C4-2B (cell line): ENCODE results near the gene KIF26B.

Experiments used
- ZFX ChIP-seq: fragments of 450-650 bp; IDR thresholded peaks from 2 replicates; pipeline ENCODE4 v1.6.1; 2017
- TF ChIP-seq, protein P1 (sequence below): fragments of 450-650 bp; conservative IDR thresholded peaks from 2 replicates; pipeline ENCODE4 v1.5.1; 2017; ENCODE audit warnings: mild to moderate bottlenecking

DNA sequence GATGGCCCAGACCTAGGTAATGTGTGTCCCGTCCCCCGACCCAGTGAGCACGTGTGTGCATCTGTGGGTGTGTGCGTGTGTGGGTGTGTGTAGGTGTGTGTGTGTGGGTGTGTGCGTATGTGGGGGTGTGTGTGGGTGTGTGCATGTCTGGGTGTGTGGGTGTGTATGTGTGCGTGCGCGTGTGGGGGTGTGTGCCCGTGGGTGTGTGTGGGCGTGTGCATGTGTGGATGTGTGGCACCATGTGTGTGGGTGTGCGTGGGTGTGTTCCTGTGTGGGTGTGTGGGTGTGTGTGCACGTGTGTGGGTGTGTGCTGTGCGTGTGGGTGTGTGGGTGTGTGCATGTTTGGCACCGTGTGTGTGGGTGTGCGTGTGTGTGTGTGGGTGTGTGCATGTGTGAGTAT lies 309.5 kb downstream of the KIF26B start:
- TF ChIP-seq, protein P1, sequence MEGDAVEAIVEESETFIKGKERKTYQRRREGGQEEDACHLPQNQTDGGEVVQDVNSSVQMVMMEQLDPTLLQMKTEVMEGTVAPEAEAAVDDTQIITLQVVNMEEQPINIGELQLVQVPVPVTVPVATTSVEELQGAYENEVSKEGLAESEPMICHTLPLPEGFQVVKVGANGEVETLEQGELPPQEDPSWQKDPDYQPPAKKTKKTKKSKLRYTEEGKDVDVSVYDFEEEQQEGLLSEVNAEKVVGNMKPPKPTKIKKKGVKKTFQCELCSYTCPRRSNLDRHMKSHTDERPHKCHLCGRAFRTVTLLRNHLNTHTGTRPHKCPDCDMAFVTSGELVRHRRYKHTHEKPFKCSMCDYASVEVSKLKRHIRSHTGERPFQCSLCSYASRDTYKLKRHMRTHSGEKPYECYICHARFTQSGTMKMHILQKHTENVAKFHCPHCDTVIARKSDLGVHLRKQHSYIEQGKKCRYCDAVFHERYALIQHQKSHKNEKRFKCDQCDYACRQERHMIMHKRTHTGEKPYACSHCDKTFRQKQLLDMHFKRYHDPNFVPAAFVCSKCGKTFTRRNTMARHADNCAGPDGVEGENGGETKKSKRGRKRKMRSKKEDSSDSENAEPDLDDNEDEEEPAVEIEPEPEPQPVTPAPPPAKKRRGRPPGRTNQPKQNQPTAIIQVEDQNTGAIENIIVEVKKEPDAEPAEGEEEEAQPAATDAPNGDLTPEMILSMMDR = no peak
- no peak for TF ChIP-seq ZFX
